Lung (tissue), 12 donors: ENCODE measurements around the gene FES. TPM values are rescaled to one million over a fixed set of nuclear protein-coding genes. Genes with fewer than 3 reads are reported as not detected.
A peak's percentile ranks its signal among the peaks of the same experiment; 100 is the strongest.

ENCODE experiments used
- ATAC-seq: fragments of 200-7000 bp; cut with Tn5 transposase; one replicate; pipeline ENCODE4 v1.9.1; 2020; ENCODE audit warnings: moderate number of reproducible peaks; ENCODE audit not compliant: insufficient read depth, low FRiP score
- DNase-seq, 3 donors: peaks; one replicate each; pipeline ENCODE4 v3.0.0-alpha.2; 2013 to 2017
- H3K27ac ChIP-seq, 2 donors: one replicate each; pipeline ENCODE4 v1.5.1; 2013; ENCODE audit warnings: mild to moderate bottlenecking in 2 of 2, moderate library complexity in 2 of 2, control low read depth in 1 of 2, inconsistent platforms in 1 of 2, low read depth in 1 of 2, low read length in 1 of 2
- H3K27me3 ChIP-seq, 3 donors: one replicate each; pipeline ENCODE4 v1.5.1; 2013; ENCODE audit warnings: low read length in 2 of 3; ENCODE audit not compliant: control insufficient read depth in 3 of 3, insufficient read depth in 3 of 3
- H3K36me3 ChIP-seq, 4 donors: one replicate each; pipeline ENCODE4 v1.5.1; 2013; ENCODE audit warnings: low read length in 4 of 4, mild to moderate bottlenecking in 1 of 4, moderate library complexity in 1 of 4; ENCODE audit not compliant: control insufficient read depth in 4 of 4, insufficient read depth in 4 of 4
- H3K4me1 ChIP-seq, 5 donors: one replicate each; pipeline ENCODE4 v1.5.1; 2013; ENCODE audit warnings: low read length in 5 of 5, mild to moderate bottlenecking in 2 of 5, moderate library complexity in 1 of 5; ENCODE audit not compliant: control insufficient read depth in 5 of 5, insufficient read depth in 5 of 5
- H3K4me3 ChIP-seq: one replicate; pipeline ENCODE4 v1.5.1; 2013; ENCODE audit warnings: mild to moderate bottlenecking, control low read depth, moderate library complexity
- H3K9ac ChIP-seq, 2 donors: one replicate each; pipeline ENCODE4 v1.5.1; 2013; ENCODE audit warnings: low read length in 2 of 2, control low read depth in 1 of 2; ENCODE audit not compliant: insufficient read depth in 1 of 2
- H3K9me3 ChIP-seq, 4 donors: one replicate each; pipeline ENCODE4 v1.5.1; 2013; ENCODE audit warnings: low read length in 3 of 4, mild to moderate bottlenecking in 1 of 4, moderate library complexity in 1 of 4; ENCODE audit not compliant: control insufficient read depth in 4 of 4, insufficient read depth in 3 of 4
- WGBS, 2 donors: extraction: QIAGEN DNeasy Blood & Tissue Kit; methylation state at CpG; one replicate each; pipeline ENCODE4 v1.1.7; 2013; 5-methylcytosine and 5-hydroxymethylcytosine counted together
- polyA plus RNA-seq, 2 donors: library from polyadenylated mRNA; stranded (reverse); fragments of 200-250 nt; gene quantifications; one replicate each; pipeline ENCODE4 v1.2.1, GENCODE V29; 2013
- total RNA-seq, 2 donors: library from RNA; depleted of rRNA in 1 of 2; stranded (reverse); fragments of >200 nt in 1 of 2; gene quantifications; one replicate each; pipeline ENCODE4 v1.2.1, GENCODE V29; 2014 to 2021
- TF ChIP-seq, protein P1 (sequence below): IDR thresholded peaks from 2 replicates; pipeline ENCODE4 v1.5.1; 2012; ENCODE audit warnings: mild to moderate bottlenecking; ENCODE audit errors: control extremely low read depth, extremely low read depth
- donor health status: control.
- donor health status: control.
- donor health status: Bipolar disorder and iron deficiency.
- donor health status: healthy.
- donor health status: DM: yes; HTN: yes; CAD: no.

The FES gene
- total and polyA plus RNA-seq, 4 donors = 25.7 to 104 (median 55.5) TPM

- H3K9me3 ChIP-seq = no peaks in the 10 kb centered on the region
- DNase-seq = no peak
- whole genome bisulfite sequencing, 2 donors = 39 to 61% methylated on average over 10 of the region's 10 CpGs
- no peak overlapping the region for H3K4me3 ChIP-seq
- ATAC-seq = no peak
- TF ChIP-seq, protein P1, sequence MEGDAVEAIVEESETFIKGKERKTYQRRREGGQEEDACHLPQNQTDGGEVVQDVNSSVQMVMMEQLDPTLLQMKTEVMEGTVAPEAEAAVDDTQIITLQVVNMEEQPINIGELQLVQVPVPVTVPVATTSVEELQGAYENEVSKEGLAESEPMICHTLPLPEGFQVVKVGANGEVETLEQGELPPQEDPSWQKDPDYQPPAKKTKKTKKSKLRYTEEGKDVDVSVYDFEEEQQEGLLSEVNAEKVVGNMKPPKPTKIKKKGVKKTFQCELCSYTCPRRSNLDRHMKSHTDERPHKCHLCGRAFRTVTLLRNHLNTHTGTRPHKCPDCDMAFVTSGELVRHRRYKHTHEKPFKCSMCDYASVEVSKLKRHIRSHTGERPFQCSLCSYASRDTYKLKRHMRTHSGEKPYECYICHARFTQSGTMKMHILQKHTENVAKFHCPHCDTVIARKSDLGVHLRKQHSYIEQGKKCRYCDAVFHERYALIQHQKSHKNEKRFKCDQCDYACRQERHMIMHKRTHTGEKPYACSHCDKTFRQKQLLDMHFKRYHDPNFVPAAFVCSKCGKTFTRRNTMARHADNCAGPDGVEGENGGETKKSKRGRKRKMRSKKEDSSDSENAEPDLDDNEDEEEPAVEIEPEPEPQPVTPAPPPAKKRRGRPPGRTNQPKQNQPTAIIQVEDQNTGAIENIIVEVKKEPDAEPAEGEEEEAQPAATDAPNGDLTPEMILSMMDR = no peak
- H3K27me3 ChIP-seq = no peaks in the 10 kb centered on the region
- H3K4me1 ChIP-seq = peaks cover 0 to 10% (median 0%) of the 10 kb centered on the region in 5 donors
- no peaks in the 10 kb centered on the region for H3K36me3 ChIP-seq
- H3K9ac ChIP-seq = no peak overlapping the region
- no peak overlapping the region for H3K27ac ChIP-seq
These were observed 24.8 kb upstream of the FES start for GRCh38 chr15:90859234-90860131.

DNA sequence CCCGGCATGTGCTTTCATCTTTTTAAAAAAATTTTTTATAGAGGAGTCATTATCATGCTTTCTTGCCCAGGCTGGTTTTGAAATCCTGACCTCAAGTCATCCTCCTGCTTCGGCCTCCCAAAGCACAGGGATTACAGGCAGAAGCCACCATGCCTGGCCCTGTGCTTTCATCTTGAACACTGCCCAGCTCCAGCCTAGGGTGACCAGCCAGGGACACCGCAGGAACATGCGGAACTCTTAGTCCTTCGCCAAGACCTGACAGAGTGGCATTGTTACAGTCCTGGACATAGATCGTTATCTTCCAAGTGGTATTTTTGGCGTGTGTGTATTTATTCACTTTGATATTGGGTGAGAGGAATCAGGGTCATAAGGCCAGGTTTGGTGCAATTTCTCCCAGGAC lies 23.9 kb upstream of the FES start:
- Histone ChIP-seq H3K36me3 (no peaks in the 10 kb centered on the region), H3K9ac (no peak overlapping the region), H3K4me3 (no peak overlapping the region), H3K27me3 (no peaks in the 10 kb centered on the region), H3K4me1 (peaks cover 0 to 10% (median 0%) of the 10 kb centered on the region in 5 donors), H3K27ac (peak overlapping the region in 1 of 2 donors; percentile 45), H3K9me3 (no peaks in the 10 kb centered on the region)
- no peak for ATAC-seq
- 66 to 73% methylated on average over 7 of the region's 7 CpGs for WGBS, 2 donors
- DNase-seq = no peak
- TF ChIP-seq, protein P1 = no peak

DNA sequence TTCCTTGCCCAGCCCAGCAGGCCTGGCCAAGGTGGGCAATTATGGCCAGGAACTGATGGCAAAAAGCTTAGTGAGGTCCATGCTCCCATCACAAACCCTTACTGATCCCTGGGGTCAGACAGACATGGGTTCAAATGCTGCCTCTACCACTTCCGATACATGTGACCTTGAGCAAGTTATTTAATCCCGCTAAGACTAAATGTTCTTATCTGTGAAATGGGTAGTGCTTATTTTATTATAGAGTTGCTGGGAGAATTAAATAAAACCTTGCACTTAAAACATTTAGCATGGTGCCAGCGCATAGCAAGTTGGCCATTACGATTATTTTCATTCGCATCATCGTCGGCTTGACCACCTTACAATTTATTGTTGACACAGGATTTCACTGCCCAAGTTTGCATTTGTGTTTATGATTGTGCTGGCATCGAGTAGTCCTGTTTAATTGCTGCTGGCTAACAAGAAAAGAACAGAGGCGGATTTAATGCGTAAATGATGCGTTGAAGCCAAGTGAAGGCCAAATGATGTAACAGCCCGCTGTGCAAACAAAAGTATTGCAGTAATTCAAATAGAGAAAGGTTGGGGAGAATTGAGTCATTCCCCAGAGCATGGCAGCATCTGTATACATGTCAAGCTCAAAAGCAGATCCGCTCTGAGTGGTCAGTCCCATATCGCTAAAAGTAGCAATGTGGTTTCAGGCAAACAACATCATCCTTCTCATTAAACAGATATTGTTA lies 23.2 kb upstream of the FES start:
- H3K27me3 ChIP-seq = no peaks in the 10 kb centered on the region
- ATAC-seq (no peak), DNase-seq (no peak)
- TF ChIP-seq, protein P1 = no peak
- no peak overlapping the region for H3K4me3 ChIP-seq
- H3K9ac ChIP-seq = no peak overlapping the region
- peaks cover 0 to 10% (median 0%) of the 10 kb centered on the region in 5 donors for H3K4me1 ChIP-seq
- H3K9me3 ChIP-seq = no peaks in the 10 kb centered on the region
- no peak overlapping the region for H3K27ac ChIP-seq
- H3K36me3 ChIP-seq = no peaks in the 10 kb centered on the region
- 69 to 88% methylated on average over 14 of the region's 14 CpGs for WGBS, 2 donors
